ENCODE data around the gene COA6. TPM values are rescaled to one million over a fixed set of nuclear protein-coding genes. Genes with fewer than 3 reads are reported as not detected.
"Not testable (repeated sequence)": the region's sequence is repeated elsewhere in the genome, so short reads cannot be mapped to it uniquely, and the experiment has no call there.

The COA6 gene
- total and polyA plus RNA-seq, 10 donors: 6.9 to 57.4 (median 18.5) TPM

GRCh38 chr1:234375672-234376071 is 2.4 kb downstream of the COA6 start:
- DNase-seq: no peak
- Histone ChIP-seq H3K4me1 (peaks cover 21 to 53% (median 33%) of the 10 kb centered on the region in 6 donors), H3K27ac (no peak overlapping the region), H3K9me3 (no peaks in the 10 kb centered on the region), H3K36me3 (peaks cover 0 to 57% (median 31%) of the 10 kb centered on the region in 6 donors), H3K4me3 (no peak overlapping the region), H3K27me3 (replicated peaks in 1 of 7) (no peaks in the 10 kb centered on the region)
- no peak for TF ChIP-seq POLR2A (IDR thresholded peaks at IDR 0.05)
- TF ChIP-seq POLR2AphosphoS5 (IDR thresholded peaks at IDR 0.05): no peak
- TF ChIP-seq CTCF (IDR thresholded peaks at IDR 0.05 in 8 of 11, conservative IDR thresholded peaks at IDR 0.05 in 3 of 11): no peak
- WGBS, 5 donors: 90 to 98% (median 93%) methylated on average over 7 of the region's 7 CpGs
- intact Hi-C loops (cut with DNase I; ENCODE audit: low total_unique reads): no loop called here

- H3K9me3 ChIP-seq; H3K27ac ChIP-seq; H3K27me3 ChIP-seq (replicated peaks in 1 of 7); intact Hi-C loops (cut with DNase I; ENCODE audit: low total_unique reads); DNase-seq; H3K4me3 ChIP-seq: not testable (repeated sequence)
- peaks cover 10 to 30% (median 17%) of the 10 kb centered on the region in 6 donors for H3K4me1 ChIP-seq
- WGBS, 5 donors: 91 to 100% (median 93%) methylated on average over 5 of the region's 5 CpGs
- H3K36me3 ChIP-seq: peaks cover 0 to 90% (median 35%) of the 10 kb centered on the region in 6 donors
Observed at GRCh38 chr1:234379591-234380109, 6.4 kb downstream of the COA6 start.

DNA sequence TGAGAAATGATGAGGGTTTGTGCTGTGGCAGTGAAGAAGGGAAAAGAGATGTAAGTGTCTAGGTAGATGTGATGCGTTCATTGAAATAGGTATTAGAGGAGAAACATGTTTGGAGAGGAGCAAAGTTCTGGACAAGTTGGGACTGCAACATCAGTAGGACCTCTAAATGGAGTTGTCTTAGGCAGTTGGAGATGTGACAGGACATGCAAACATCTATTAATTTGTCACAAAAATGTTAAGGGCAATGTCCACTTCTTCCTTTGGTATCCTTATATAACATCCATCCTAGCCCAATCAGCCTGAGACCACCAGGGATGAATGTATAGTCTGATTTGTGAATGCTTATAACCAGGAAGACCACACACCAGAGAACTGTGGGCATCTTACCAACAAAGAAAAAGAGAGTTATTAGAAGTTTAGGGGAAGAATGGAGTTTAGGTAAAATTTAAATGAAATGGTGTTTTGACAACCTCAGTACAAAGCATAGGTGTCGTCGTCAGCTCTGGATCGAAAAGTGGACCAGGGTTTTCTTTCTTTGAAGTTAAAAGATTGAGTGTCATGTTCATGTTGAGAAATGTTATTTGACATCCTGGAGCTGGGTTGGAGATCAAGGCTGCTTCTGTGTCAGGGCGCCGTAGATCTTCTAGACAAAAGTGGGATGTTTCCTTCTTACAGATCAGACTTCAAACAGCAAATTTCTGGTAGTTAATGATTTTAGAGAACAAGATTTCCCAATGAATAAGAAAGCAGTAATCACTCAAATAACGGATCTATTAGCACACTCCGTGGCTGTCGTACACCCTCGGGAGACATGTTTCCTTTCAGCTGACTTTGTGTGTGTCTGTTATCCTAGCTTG is 8.7 kb downstream of the COA6 start:
- H3K9me3 ChIP-seq: no peaks in the 10 kb centered on the region
- DNase-seq: no peak
- no peak overlapping the region for H3K27ac ChIP-seq
- TF ChIP-seq CTCF (IDR thresholded peaks at IDR 0.05 in 8 of 11, conservative IDR thresholded peaks at IDR 0.05 in 3 of 11) (no peak), POLR2AphosphoS5 (IDR thresholded peaks at IDR 0.05) (no peak), POLR2A (IDR thresholded peaks at IDR 0.05) (no peak)
- peaks cover 0 to 7% (median 0%) of the 10 kb centered on the region in 6 donors for H3K4me1 ChIP-seq
- no peak overlapping the region for H3K4me3 ChIP-seq
- no peaks in the 10 kb centered on the region for H3K27me3 ChIP-seq (replicated peaks in 1 of 7)
- peaks cover 0 to 83% (median 25%) of the 10 kb centered on the region in 6 donors for H3K36me3 ChIP-seq
- intact Hi-C loops (cut with DNase I; ENCODE audit: low total_unique reads): no loop called here
- WGBS, 5 donors: 78 to 92% (median 91%) methylated on average over 10 of the region's 10 CpGs

- intact Hi-C loops (cut with DNase I; ENCODE audit: low total_unique reads): no loop called here
- Histone ChIP-seq H3K27me3 (replicated peaks in 1 of 7) (no peaks in the 10 kb centered on the region), H3K27ac (peak overlapping the region in 4 of 8 donors; percentile 8 to 47 (median 22)), H3K9me3 (no peaks in the 10 kb centered on the region), H3K4me3 (no peak overlapping the region), H3K36me3 (peaks cover 0 to 53% (median 11%) of the 10 kb centered on the region in 6 donors), H3K4me1 (no peaks in the 10 kb centered on the region)
- TF ChIP-seq CTCF (IDR thresholded peaks at IDR 0.05 in 8 of 11, conservative IDR thresholded peaks at IDR 0.05 in 3 of 11) (no peak), POLR2A (IDR thresholded peaks at IDR 0.05) (no peak), POLR2AphosphoS5 (IDR thresholded peaks at IDR 0.05) (no peak)
- no peak for DNase-seq
- 73 to 90% (median 78%) methylated on average over 6 of the region's 6 CpGs for WGBS, 5 donors
Observed at GRCh38 chr1:234386122-234386521, 12.9 kb downstream of the COA6 start.
